SH-SY5Y (cell line): ENCODE measurements around the gene DDX28.
"Not testable (repeated sequence)": the region's sequence is repeated elsewhere in the genome, so short reads cannot be mapped to it uniquely, and the experiment has no call there.

Experiments used
- GATA2 ChIP-seq: IDR thresholded peaks from 2 replicates; pipeline ENCODE4 v1.6.1; 2011; ENCODE audit warnings: mild to moderate bottlenecking, low read depth, low read length
- GATA3 ChIP-seq: IDR thresholded peaks from 2 replicates; pipeline ENCODE4 v1.6.1; 2011; ENCODE audit warnings: low read depth, mild to moderate bottlenecking, low read length, moderate library complexity

Gene DDX28

DNA sequence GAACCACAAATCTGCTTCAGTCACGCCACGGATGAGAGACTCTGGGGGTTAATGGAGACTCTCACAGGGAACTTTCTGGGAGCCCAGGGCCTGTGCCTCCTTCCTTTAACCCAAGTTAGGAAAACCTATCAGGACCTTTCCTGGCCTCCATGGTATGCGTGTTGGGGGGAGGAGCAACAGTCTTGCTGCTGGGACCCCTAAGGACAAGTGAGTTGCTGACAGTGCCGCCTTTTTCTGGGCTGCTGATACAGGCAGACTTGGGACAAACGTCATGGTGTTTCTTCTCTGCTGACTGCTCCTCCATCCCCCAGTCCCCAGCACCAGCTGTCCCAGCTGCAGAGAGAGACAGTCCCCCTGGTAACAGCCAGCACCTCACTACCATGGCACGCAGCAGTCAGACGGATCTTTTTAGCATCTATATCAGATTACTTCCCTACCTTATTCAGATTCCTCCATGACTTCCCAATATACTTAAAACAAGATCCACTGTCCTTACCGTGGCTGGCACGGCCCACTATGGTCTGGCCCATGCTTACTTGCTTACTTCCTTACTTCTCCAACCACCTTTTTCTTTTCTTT, 13.8 kb downstream of the DDX28 start:
- TF ChIP-seq GATA2 = no peak
- TF ChIP-seq GATA3 = no peak

DNA sequence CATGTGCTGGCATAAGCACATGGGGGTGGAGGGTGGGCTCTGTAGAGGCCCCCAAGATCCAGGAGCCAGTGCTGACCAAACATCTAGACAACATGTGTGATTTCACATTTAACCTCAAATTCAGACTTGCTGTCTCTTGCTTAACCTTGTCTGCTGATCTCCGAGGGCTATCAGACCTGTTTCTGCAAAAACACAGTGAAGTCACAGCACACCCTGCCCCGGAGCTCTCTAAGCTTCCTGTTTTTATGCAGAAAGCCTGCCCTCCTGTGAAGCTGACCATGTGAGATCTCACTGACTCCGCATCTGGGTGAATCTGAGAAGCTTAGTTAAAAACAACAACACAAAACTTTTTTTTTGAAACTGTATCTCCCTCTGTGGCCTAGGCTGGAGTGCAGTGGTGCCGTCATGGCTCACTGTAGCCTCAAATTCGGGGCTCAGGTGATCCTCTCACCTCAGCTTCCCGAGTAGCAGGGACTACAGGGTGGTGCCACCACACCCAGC, 17.2 kb downstream of the DDX28 start:
- TF ChIP-seq GATA3 = no peak

- no peak for TF ChIP-seq GATA3
Observed at GRCh38 chr16:68005211-68005610, 17.8 kb downstream of the DDX28 start.

GRCh38 chr16:68003031-68003430, 20.0 kb downstream of the DDX28 start:
- TF ChIP-seq GATA3 (no peak), GATA2 (no peak)

DNA sequence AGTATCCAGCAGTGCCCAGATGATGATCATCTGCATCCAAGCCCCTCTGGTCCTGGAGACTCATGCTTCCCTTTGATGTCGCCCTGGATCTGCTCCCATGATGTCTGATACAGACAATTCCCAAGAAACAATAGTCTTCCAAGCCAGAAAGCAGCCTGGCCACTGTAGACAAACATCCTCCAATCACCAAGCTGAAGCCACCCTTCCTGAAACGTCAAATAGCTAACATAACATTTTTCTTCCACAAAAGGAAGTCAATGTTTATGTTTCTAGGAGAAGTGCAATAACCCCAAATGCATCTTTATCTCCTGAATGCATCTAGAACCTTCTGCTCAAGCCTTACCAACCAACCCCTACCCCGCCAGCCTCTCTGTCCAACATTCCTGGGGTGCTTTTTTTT, 22.6 kb downstream of the DDX28 start:
- TF ChIP-seq GATA3 (no peak), GATA2 (no peak)

DNA sequence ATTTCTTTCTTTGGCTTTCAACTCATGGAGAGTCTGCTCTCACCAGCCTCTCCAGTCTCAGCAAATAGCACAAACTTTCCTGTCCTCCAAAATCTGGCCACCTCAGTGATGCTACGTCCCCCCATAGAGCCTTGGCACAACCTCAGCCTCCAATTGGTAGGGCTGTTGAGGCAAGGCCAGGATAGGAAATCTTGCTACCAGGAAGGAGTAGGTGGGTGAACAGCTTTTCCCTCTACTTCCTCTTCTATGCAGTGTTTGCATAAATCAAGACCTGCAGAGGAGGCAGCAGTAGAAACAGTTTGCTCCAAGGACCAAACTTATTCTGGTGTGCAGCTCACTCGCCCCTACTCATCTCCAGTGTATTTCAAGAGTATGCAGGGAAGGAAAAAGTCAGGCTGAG, 23.0 kb downstream of the DDX28 start:
- TF ChIP-seq GATA2 (no peak), GATA3 (no peak)

GRCh38 chr16:67998779-67999688, 24.0 kb downstream of the DDX28 start, which contains the start of gene DPEP2:
DPEP2 (minus strand) TSS chr16:67999484; CDS start chr16:67993212, 6,272 bp downstream.
- not testable (repeated sequence) for TF ChIP-seq GATA3, GATA2

- TF ChIP-seq GATA2 = no peak
- no peak for TF ChIP-seq GATA3
Observed at GRCh38 chr16:67996666-67997065, 26.4 kb downstream of the DDX28 start.

DNA sequence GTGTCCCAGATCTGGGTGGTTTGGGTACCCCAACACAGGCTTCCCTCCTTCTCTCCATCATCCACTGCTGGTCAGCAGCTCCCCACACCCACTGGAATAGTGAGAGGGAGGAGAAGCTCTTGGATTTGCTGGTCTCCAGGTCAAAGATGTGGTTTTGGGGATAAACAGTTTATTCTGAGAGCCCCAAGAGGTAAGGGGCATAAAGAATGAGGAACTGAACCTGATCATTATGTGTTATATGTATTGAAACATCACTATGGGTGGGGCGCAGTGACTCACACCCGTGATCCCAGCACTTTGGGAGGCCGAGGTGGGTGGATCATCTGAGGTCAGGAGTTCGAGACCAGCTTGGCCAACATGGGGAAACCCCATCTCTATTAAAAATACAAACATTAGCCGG, 27.6 kb downstream of the DDX28 start:
- no peak for TF ChIP-seq GATA3
- TF ChIP-seq GATA2 = no peak

DNA sequence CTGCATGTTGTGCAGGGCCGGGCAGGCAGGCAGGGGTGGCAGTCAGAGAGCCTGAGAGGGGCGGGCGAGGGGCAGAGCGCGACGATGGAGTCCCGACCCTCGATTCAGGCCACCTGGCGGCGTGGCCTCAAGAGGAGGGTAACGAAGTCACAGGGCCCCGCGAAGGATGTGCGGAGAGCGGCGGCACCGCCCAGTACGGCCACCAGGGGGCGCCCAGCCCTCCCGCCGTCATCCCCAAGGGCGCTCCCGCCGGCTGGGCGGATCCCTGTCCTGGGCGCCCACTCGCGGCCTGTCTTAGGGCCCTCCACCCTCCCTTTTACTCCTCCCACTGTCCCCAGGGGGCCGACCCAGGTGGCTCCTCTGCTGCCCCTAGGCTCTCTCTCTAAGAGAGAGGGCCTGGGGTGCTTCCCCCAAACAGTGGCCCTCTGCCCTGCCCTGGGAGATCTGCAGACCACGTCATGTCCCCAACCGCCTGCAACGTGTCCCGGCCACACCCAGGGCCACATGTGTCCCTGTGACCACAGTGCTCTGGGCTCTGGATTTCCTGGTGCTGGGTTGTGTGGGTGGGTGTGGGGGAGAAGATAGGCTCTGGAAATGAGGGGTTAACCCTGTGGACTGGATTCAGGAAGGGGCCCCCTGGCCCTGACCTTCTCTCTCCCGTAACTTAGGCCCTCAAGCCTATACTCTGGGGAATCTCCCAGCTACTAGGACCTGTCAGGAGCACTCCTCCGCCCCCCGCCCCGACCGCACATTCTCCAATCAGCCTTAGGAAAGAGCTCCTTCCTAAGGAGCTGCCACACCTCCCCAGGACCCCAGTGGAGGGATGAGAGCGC, 29.6 kb downstream of the DDX28 start:
- TF ChIP-seq GATA3 = no peak
- TF ChIP-seq GATA2 = no peak

GRCh38 chr16:67992661-67993206, 30.3 kb downstream of the DDX28 start:
- TF ChIP-seq GATA3 (no peak), GATA2 (no peak)

DNA sequence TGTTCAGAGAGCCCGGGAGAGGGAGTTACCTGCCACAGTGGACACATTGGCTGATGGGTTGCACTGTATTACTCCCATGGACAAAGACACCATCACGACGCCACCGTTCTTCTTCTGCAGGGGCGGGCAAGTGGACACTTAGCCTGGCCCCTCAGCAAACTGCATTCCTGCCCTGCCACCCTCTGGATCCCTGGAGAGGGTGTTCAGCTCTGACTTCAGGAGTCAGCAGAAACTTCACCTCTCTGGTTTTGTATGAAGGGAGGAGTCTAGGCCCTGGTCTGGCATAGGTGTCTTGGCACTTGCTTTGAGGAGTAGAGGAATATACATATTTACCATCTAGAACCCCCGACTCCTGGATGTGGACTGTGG, 33.0 kb downstream of the DDX28 start:
- no peak for TF ChIP-seq GATA3
- no peak for TF ChIP-seq GATA2

GRCh38 chr16:67989322-67990017, 33.6 kb downstream of the DDX28 start:
- TF ChIP-seq GATA3 (no peak), GATA2 (no peak)
